Measurements from ENCODE around the gene TMEM181. TPM values are rescaled to one million over a fixed set of nuclear protein-coding genes. Genes with fewer than 3 reads are reported as not detected.

Gene TMEM181
- total RNA-seq, 4 donors from 2014 or later = 16.7 to 28.1 (median 21.2) TPM

DNA sequence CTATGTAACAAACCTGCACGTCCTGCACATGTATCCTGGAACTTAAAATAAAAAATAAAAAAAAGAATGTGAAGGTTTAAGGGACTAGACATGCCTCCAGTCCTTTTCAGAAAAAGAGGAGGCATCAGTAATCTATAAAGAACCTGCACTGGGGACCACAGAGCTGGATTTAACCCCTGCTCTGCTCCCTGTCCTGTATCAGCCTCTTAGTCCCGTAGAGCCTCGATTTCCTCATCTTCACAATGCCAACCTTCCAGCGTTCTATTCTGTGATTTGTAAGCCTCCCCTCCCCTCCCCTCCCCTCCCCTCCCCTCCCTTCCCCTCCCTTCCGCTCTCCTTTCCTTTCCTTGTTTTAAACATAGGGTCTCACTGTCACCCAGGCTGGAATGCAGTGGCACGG is 31.1 kb upstream of the TMEM181 start:
- no peak overlapping the region for H3K4me3 ChIP-seq (replicated peaks in 1 of 3)
- WGBS, 2 donors = 75 to 77% methylated on average over 6 of the region's 6 CpGs
- H3K4me1 ChIP-seq = no peaks in the 10 kb centered on the region
- TF ChIP-seq POLR2A (IDR thresholded peaks at IDR 0.05) = no peak
- TF ChIP-seq, protein P1, sequence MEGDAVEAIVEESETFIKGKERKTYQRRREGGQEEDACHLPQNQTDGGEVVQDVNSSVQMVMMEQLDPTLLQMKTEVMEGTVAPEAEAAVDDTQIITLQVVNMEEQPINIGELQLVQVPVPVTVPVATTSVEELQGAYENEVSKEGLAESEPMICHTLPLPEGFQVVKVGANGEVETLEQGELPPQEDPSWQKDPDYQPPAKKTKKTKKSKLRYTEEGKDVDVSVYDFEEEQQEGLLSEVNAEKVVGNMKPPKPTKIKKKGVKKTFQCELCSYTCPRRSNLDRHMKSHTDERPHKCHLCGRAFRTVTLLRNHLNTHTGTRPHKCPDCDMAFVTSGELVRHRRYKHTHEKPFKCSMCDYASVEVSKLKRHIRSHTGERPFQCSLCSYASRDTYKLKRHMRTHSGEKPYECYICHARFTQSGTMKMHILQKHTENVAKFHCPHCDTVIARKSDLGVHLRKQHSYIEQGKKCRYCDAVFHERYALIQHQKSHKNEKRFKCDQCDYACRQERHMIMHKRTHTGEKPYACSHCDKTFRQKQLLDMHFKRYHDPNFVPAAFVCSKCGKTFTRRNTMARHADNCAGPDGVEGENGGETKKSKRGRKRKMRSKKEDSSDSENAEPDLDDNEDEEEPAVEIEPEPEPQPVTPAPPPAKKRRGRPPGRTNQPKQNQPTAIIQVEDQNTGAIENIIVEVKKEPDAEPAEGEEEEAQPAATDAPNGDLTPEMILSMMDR (IDR thresholded peaks at IDR 0.05) = no peak
- no peaks in the 10 kb centered on the region for H3K27me3 ChIP-seq
- no peaks in the 10 kb centered on the region for H3K36me3 ChIP-seq
- DNase-seq = no peak
- no peaks in the 10 kb centered on the region for H3K9me3 ChIP-seq
- intact Hi-C loops (cut with DNase I) = no loop called here
- no peak overlapping the region for H3K27ac ChIP-seq

DNA sequence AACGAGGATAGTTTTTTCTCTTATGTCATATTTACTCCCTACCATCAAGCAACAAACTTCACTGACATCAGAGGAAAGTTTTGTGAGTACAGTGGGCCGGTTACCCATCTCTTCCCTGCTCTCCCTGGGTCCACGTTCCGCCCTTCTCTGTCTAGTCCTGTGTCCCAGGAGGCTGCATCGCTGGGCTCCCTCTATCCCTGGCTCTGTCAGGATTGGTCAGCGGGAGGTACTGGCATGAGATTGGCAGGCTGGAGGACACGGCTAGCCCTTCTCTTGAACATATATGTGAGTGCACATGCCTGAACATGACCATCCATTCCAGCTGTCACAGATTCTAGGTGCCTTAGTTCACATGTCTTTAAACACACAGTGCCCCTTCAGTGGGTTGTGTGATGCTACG is 30.3 kb upstream of the TMEM181 start:
- 72 to 81% methylated on average over 8 of the region's 8 CpGs for WGBS, 2 donors
- intact Hi-C loops (cut with DNase I) = no loop called here
- Histone ChIP-seq H3K9me3 (no peaks in the 10 kb centered on the region), H3K4me3 (replicated peaks in 1 of 3) (no peak overlapping the region), H3K36me3 (no peaks in the 10 kb centered on the region), H3K27ac (no peak overlapping the region), H3K27me3 (no peaks in the 10 kb centered on the region), H3K4me1 (no peaks in the 10 kb centered on the region)
- TF ChIP-seq POLR2A (IDR thresholded peaks at IDR 0.05) = no peak
- TF ChIP-seq, protein P1 (IDR thresholded peaks at IDR 0.05) = no peak
- no peak for DNase-seq

DNA sequence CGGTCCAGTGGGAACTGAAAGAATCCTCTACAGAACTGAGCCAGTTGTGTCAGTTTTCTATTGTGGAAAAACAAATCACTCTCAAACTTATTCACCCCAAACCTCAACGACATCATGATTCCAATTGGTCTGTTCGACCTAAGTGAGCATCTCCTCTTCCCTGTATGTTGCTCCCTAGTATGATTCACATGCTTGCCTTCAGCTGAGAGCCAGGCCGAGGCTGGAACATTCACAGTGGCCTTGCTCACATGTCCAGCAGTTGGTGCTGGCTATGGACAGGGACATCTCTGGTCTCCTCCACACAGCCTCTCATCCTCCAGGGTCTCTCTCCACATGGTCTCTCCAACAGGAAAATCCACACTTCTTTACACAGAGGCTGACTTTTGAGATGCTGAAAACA is 28.3 kb upstream of the TMEM181 start:
- WGBS, 2 donors = 44 to 52% methylated on average over 4 of the region's 4 CpGs
- Histone ChIP-seq H3K4me1 (peaks cover 3 to 5% of the 10 kb centered on the region in 2 donors), H3K27me3 (no peaks in the 10 kb centered on the region), H3K36me3 (no peaks in the 10 kb centered on the region), H3K4me3 (replicated peaks in 1 of 3) (no peak overlapping the region), H3K9me3 (no peaks in the 10 kb centered on the region), H3K27ac (no peak overlapping the region)
- TF ChIP-seq, protein P1 (IDR thresholded peaks at IDR 0.05) = no peak
- TF ChIP-seq POLR2A (IDR thresholded peaks at IDR 0.05) = no peak
- no peak for DNase-seq
- intact Hi-C loops (cut with DNase I) = no loop called here

DNA sequence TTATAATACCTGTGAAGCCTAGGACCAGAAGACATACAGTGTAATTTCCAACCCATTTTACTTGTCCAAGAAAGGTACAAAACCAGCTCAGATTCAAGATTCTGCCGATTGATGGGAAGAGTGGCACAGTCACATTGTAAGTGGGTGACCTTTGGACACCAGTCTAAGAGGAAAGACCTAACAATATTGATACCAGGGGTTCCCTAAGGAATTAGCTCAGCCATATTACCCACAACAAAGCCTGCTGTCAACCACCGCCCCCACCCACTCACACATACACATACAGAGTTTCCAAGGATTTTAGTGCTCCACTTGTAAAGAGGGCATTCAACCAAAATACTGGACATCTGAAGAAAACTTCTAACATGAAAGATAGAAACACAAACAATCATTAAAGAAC is 27.9 kb upstream of the TMEM181 start:
- DNase-seq = no peak
- Histone ChIP-seq H3K4me3 (replicated peaks in 1 of 3) (no peak overlapping the region), H3K36me3 (no peaks in the 10 kb centered on the region), H3K9me3 (no peaks in the 10 kb centered on the region), H3K4me1 (peaks cover 3 to 5% of the 10 kb centered on the region in 2 donors), H3K27me3 (no peaks in the 10 kb centered on the region), H3K27ac (no peak overlapping the region)
- no peak for TF ChIP-seq POLR2A (IDR thresholded peaks at IDR 0.05)
- TF ChIP-seq, protein P1 (IDR thresholded peaks at IDR 0.05) = no peak
- 93 to 98% methylated on average over 2 of the region's 2 CpGs for WGBS, 2 donors
- intact Hi-C loops (cut with DNase I) = no loop called here

DNA sequence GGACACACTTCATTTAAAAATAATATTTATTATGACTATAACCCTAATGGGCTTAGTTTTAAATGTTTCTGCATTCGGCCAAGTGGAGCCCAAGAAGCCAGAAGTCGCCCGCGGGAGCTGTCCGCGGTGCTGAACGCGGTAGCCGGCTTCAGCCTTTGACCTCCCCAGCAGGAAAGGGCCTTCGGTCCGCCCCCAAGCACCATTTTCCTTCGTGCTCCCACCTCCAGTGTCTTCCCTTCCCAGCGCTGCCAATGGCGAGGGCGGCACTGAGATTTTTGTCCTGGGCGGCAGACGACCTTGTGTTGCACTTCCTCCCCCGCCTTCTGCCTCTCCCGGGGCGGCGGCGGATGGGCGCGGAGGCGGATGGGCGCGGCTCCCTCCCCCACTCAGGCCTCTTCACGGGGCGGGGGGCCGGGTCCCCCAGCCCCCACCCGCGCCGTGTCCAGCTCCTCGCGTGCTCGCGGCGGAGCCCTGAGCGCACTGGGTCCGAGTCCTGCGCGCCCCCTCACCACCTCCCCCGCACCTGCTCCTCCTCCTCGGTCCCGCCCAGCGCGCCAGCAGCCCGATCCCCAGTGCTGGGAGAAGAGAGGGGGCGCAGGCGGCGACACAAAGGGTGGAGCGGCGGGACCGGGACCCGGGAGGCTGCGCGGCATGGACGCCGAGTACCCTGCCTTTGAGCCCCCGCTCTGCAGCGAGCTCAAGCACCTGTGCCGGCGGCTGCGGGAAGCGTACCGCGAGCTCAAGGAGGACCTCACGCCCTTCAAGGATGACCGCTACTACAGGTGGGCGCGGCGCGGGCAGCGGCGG is 23.6 kb upstream of the TMEM181 start:
- 2 to 3% methylated on average over 17 to 20 of the region's 75 CpGs for WGBS, 2 donors
- no peaks in the 10 kb centered on the region for H3K27me3 ChIP-seq

More for the DNA sequence above, 23.6 kb upstream of the TMEM181 start:
- peak; percentile 70 to 85 for DNase-seq
- Histone ChIP-seq H3K4me1 (peaks cover 5 to 10% of the 10 kb centered on the region in 2 donors), H3K36me3 (no peaks in the 10 kb centered on the region), H3K27ac (no peak overlapping the region), H3K9me3 (no peaks in the 10 kb centered on the region), H3K4me3 (replicated peaks in 1 of 3) (peak overlapping the region in 2 of 3 donors; percentile 38 to 59)
- intact Hi-C loops (cut with DNase I) = no loop called here
- no peak for TF ChIP-seq POLR2A (IDR thresholded peaks at IDR 0.05)
- TF ChIP-seq, protein P1 (IDR thresholded peaks at IDR 0.05) = no peak
